Right atrium auricular region (tissue), 2 donors: ENCODE results near the gene RPL12. TPM values are rescaled to one million over a fixed set of nuclear protein-coding genes. Genes with fewer than 3 reads are reported as not detected.
"Not testable (repeated sequence)": the region's sequence is repeated elsewhere in the genome, so short reads cannot be mapped to it uniquely, and the experiment has no call there.

Experiments used
- DNase-seq: peaks from one replicate; pipeline ENCODE4 v3.0.0-alpha.2; 2019; ENCODE audit warnings: low spot score
- H3K27ac ChIP-seq, 2 donors: fragments of 200-600 bp; sonication (generic); 1 replicate in 1 of 2; 2 replicates in 1 of 2; pipeline ENCODE4 v1.5.1; 2016 to 2019
- H3K27me3 ChIP-seq, 2 donors: fragments of 200-600 bp; sonication (generic); one replicate each; pipeline versions ENCODE4 v1.5.1 to v1.6.0; 2017 to 2019
- H3K36me3 ChIP-seq: fragments of 200-600 bp; sonication (generic); one replicate; pipeline ENCODE4 v1.5.1; 2016
- H3K4me1 ChIP-seq, 2 donors: fragments of 200-600 bp; sonication (generic); one replicate each; pipeline versions ENCODE4 v1.5.1 to v1.6.0; 2017 to 2019
- H3K4me3 ChIP-seq, 2 donors: fragments of 200-600 bp; sonication (generic); 1 replicate in 1 of 2; 2 replicates in 1 of 2; pipeline ENCODE4 v1.5.1; 2017 to 2019; ENCODE audit warnings: mild to moderate bottlenecking in 1 of 2, moderate library complexity in 1 of 2
- H3K9me3 ChIP-seq, 2 donors: fragments of 200-600 bp; sonication (generic); one replicate each; pipeline ENCODE4 v1.5.1; 2019
- CTCF ChIP-seq, 2 donors: fragments of 200-600 bp; sonication (generic); IDR thresholded peaks; one replicate each; pipeline ENCODE4 v1.5.1; 2019; ENCODE audit warnings: antibody characterized with exemption in 2 of 2
- total RNA-seq, 2 donors: library from RNA; depleted of rRNA; stranded (reverse); fragments of >200 nt; gene quantifications; one replicate each; pipeline ENCODE4 v1.1.0, GENCODE V29; 2016

The RPL12 gene
- total RNA-seq, 2 donors from 2014 or later = 623 to 1,266 TPM

GRCh38 chr9:127467621-127468020 lies 16.4 kb upstream of the RPL12 start:
- no peak for DNase-seq

GRCh38 chr9:127466407-127466917 lies 15.3 kb upstream of the RPL12 start:
- not testable (repeated sequence) for DNase-seq

More at GRCh38 chr9:127467621-127468020, 16.4 kb upstream of the RPL12 start:
- Histone ChIP-seq H3K27me3 (no peaks in the 10 kb centered on the region), H3K36me3 (peaks cover 40% of the 10 kb centered on the region), H3K9me3 (no peaks in the 10 kb centered on the region), H3K4me1 (peaks cover 0 to 12% of the 10 kb centered on the region in 2 donors), H3K27ac (no peak overlapping the region), H3K4me3 (no peak overlapping the region)
- no peak for TF ChIP-seq CTCF (IDR thresholded peaks at IDR 0.05)

GRCh38 chr9:127463911-127464310 lies 12.7 kb upstream of the RPL12 start:
- H3K36me3 ChIP-seq = peaks cover 67% of the 10 kb centered on the region
- DNase-seq = peak; percentile 62
- H3K9me3 ChIP-seq = no peaks in the 10 kb centered on the region
- TF ChIP-seq CTCF (IDR thresholded peaks at IDR 0.05) = no peak
- peaks cover 0 to 12% of the 10 kb centered on the region in 2 donors for H3K4me1 ChIP-seq
- H3K27ac ChIP-seq = peak overlapping the region; percentile 75 to 77
- H3K27me3 ChIP-seq = no peaks in the 10 kb centered on the region
- H3K4me3 ChIP-seq = no peak overlapping the region

More at GRCh38 chr9:127466407-127466917, 15.3 kb upstream of the RPL12 start:
- not testable (repeated sequence) for H3K9me3 ChIP-seq, H3K4me3 ChIP-seq, H3K27me3 ChIP-seq, H3K27ac ChIP-seq
- Histone ChIP-seq H3K36me3 (peaks cover 52% of the 10 kb centered on the region), H3K4me1 (peaks cover 0 to 12% of the 10 kb centered on the region in 2 donors)

GRCh38 chr9:127463382-127463781 lies 12.2 kb upstream of the RPL12 start:
- peak overlapping the region; percentile 75 to 77 for H3K27ac ChIP-seq
- peaks cover 0 to 12% of the 10 kb centered on the region in 2 donors for H3K4me1 ChIP-seq
- no peaks in the 10 kb centered on the region for H3K27me3 ChIP-seq
- no peak for DNase-seq
- TF ChIP-seq CTCF (IDR thresholded peaks at IDR 0.05) = no peak
- H3K36me3 ChIP-seq = peaks cover 63% of the 10 kb centered on the region
- H3K9me3 ChIP-seq = no peaks in the 10 kb centered on the region
- H3K4me3 ChIP-seq = no peak overlapping the region

GRCh38 chr9:127458921-127459320 lies 7.7 kb upstream of the RPL12 start:
- peaks cover 47% of the 10 kb centered on the region for H3K36me3 ChIP-seq
- H3K27ac ChIP-seq = peak overlapping the region in 1 of 2 donors; percentile 25
- H3K4me1 ChIP-seq = peaks cover 0 to 22% of the 10 kb centered on the region in 2 donors
- no peak overlapping the region for H3K4me3 ChIP-seq
- H3K27me3 ChIP-seq = no peaks in the 10 kb centered on the region
- no peaks in the 10 kb centered on the region for H3K9me3 ChIP-seq
- no peak for TF ChIP-seq CTCF (IDR thresholded peaks at IDR 0.05)
- no peak for DNase-seq

GRCh38 chr9:127457191-127457878 lies 6.1 kb upstream of the RPL12 start:
- H3K4me1 ChIP-seq = peaks cover 0 to 25% of the 10 kb centered on the region in 2 donors
- H3K9me3 ChIP-seq = no peaks in the 10 kb centered on the region
- no peak for DNase-seq
- H3K27me3 ChIP-seq = no peaks in the 10 kb centered on the region
- no peak overlapping the region for H3K27ac ChIP-seq
- H3K36me3 ChIP-seq = peaks cover 44% of the 10 kb centered on the region
- H3K4me3 ChIP-seq = no peak overlapping the region
- no peak for TF ChIP-seq CTCF (IDR thresholded peaks at IDR 0.05)
